ENCODE measurements around the gene KRT37. TPM values are rescaled to one million over a fixed set of nuclear protein-coding genes. Genes with fewer than 3 reads are reported as not detected.

KRT37 gene
- total RNA-seq, 1 donor from 2014 or later, result not detected

GRCh38 chr17:41453066-41453465, 28.7 kb upstream of the KRT37 start:
- Mint-ChIP-seq H3K36me3 (no peaks in the 10 kb centered on the region), H3K4me1 (ENCODE audit: unreplicated experiment) (no peaks in the 10 kb centered on the region)

DNA sequence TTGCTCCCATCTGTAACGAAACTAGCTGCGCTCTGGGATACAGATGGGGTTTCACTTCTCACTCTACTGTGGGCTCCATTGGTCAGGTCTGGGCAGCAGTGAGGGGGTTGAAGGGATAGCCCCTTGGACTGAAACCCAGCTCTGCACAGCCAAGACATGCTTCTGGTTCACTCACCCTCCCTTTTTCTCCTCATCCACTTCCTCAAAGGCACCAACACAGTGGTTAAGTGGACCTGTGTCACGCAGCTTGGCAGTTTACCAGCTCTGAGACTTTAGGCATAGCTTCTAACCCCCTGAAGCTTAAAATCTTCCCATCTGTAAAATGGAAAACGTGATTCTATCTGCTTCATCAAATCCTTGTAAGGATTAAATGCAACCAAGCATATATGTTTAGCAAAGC, 27.9 kb upstream of the KRT37 start:
- Mint-ChIP-seq H3K27me3 (peaks cover 8% of the 10 kb centered on the region), H3K4me3 (no peak overlapping the region), H3K36me3 (no peaks in the 10 kb centered on the region), H3K27ac (no peak overlapping the region), H3K9me3 (peaks cover 7% of the 10 kb centered on the region), H3K4me1 (ENCODE audit: unreplicated experiment) (no peaks in the 10 kb centered on the region)
- DNase-seq (ENCODE audit: extremely low spot score, unreplicated experiment), result no peak
- TF ChIP-seq, protein P1, sequence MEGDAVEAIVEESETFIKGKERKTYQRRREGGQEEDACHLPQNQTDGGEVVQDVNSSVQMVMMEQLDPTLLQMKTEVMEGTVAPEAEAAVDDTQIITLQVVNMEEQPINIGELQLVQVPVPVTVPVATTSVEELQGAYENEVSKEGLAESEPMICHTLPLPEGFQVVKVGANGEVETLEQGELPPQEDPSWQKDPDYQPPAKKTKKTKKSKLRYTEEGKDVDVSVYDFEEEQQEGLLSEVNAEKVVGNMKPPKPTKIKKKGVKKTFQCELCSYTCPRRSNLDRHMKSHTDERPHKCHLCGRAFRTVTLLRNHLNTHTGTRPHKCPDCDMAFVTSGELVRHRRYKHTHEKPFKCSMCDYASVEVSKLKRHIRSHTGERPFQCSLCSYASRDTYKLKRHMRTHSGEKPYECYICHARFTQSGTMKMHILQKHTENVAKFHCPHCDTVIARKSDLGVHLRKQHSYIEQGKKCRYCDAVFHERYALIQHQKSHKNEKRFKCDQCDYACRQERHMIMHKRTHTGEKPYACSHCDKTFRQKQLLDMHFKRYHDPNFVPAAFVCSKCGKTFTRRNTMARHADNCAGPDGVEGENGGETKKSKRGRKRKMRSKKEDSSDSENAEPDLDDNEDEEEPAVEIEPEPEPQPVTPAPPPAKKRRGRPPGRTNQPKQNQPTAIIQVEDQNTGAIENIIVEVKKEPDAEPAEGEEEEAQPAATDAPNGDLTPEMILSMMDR (conservative IDR thresholded peaks at IDR 0.05), result no peak

More at GRCh38 chr17:41453066-41453465, 28.7 kb upstream of the KRT37 start:
- Mint-ChIP-seq H3K9me3 (peaks cover 7% of the 10 kb centered on the region), H3K27ac (no peak overlapping the region), H3K4me3 (no peak overlapping the region), H3K27me3 (peaks cover 8% of the 10 kb centered on the region)
- no peak for DNase-seq (ENCODE audit: extremely low spot score, unreplicated experiment)
- TF ChIP-seq, protein P1 (conservative IDR thresholded peaks at IDR 0.05), result no peak

DNA sequence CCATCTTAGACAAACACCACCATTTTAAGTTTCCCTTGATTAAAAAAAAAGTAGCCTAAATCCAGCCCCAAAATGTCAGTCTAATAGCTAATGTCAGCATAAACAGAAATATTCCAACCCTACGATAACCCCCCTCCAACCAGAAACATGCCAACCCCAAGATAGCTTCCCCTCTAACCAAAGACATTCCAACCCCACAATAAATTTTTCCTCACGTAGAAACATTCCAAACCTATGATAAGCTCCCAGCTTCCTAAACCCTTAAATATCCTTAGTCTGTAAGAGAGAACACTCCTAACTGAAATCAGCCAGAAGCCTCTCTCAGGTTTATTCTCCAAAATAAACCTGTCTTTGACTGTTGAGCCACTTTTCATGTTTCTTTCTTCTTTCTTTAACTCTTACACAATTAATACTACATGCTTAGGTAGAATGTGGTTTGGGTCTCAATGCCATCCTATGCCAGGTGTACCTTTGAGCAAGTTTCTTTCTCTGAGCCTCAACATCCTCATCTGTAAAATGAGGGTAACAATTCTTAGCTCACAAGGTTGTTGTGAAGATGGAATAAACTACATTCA, 26.9 kb upstream of the KRT37 start:
- TF ChIP-seq, protein P1 (conservative IDR thresholded peaks at IDR 0.05), result no peak
- Mint-ChIP-seq H3K9me3 (peaks cover 7% of the 10 kb centered on the region), H3K27ac (no peak overlapping the region), H3K27me3 (peaks cover 8% of the 10 kb centered on the region), H3K4me3 (no peak overlapping the region), H3K4me1 (ENCODE audit: unreplicated experiment) (no peaks in the 10 kb centered on the region), H3K36me3 (no peaks in the 10 kb centered on the region)
- no peak for DNase-seq (ENCODE audit: extremely low spot score, unreplicated experiment)

- TF ChIP-seq, protein P1 (conservative IDR thresholded peaks at IDR 0.05), result no peak
- no peak overlapping the region for H3K27ac Mint-ChIP-seq
- no peaks in the 10 kb centered on the region for H3K36me3 Mint-ChIP-seq
- H3K9me3 Mint-ChIP-seq, result peaks cover 7% of the 10 kb centered on the region
- H3K27me3 Mint-ChIP-seq, result peaks cover 4% of the 10 kb centered on the region
- no peak overlapping the region for H3K4me3 Mint-ChIP-seq
- no peaks in the 10 kb centered on the region for H3K4me1 Mint-ChIP-seq (ENCODE audit: unreplicated experiment)
- DNase-seq (ENCODE audit: extremely low spot score, unreplicated experiment), result no peak
These were observed 24.6 kb upstream of the KRT37 start for GRCh38 chr17:41449008-41449407.

GRCh38 chr17:41448506-41448905, 24.1 kb upstream of the KRT37 start:
- peaks cover 4% of the 10 kb centered on the region for H3K27me3 Mint-ChIP-seq
- H3K4me3 Mint-ChIP-seq, result no peak overlapping the region
- no peak overlapping the region for H3K27ac Mint-ChIP-seq
- H3K4me1 Mint-ChIP-seq (ENCODE audit: unreplicated experiment), result no peaks in the 10 kb centered on the region
- peaks cover 7% of the 10 kb centered on the region for H3K9me3 Mint-ChIP-seq
- DNase-seq (ENCODE audit: extremely low spot score, unreplicated experiment), result no peak
- no peaks in the 10 kb centered on the region for H3K36me3 Mint-ChIP-seq
- TF ChIP-seq, protein P1 (conservative IDR thresholded peaks at IDR 0.05), result no peak

DNA sequence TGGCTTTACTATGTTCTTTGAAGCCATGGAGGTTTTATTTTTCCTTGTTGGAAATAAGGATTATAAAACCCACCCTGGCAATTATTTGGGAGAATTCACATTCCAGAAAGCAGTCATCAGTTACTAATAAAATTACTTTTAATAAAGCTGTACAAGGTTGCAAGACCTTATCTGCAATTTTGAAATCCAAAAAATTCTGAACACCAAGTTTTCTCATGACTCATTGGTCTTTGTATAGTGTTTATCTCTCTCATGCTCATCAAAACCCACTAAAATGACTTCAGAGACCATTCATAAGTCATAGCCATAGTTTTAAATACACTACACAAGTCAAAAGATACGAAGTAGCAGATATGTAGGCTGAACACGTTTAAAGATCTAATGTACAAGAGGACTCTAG, 22.4 kb upstream of the KRT37 start:
- DNase-seq (ENCODE audit: extremely low spot score, unreplicated experiment), result no peak
- no peaks in the 10 kb centered on the region for H3K4me1 Mint-ChIP-seq (ENCODE audit: unreplicated experiment)
- no peak overlapping the region for H3K4me3 Mint-ChIP-seq
- TF ChIP-seq, protein P1 (conservative IDR thresholded peaks at IDR 0.05), result no peak
- peaks cover 7% of the 10 kb centered on the region for H3K9me3 Mint-ChIP-seq
- H3K36me3 Mint-ChIP-seq, result no peaks in the 10 kb centered on the region
- no peak overlapping the region for H3K27ac Mint-ChIP-seq
- H3K27me3 Mint-ChIP-seq, result peaks cover 4% of the 10 kb centered on the region

Measured in type B pancreatic cell (in vitro differentiated cells).